H1 (cell line): ENCODE results near the gene IL6R. TPM values are rescaled to one million over a fixed set of nuclear protein-coding genes. Genes with fewer than 3 reads are reported as not detected.

ENCODE experiments used
- CTCF ChIA-PET: fragments of 300-600 bp; sonication (Branson Sonifier 250); formaldehyde crosslinking; loops from one replicate; lab custom pipeline; 2021; ENCODE audit not compliant: partially characterized antibody; lab: Charles Lee
- POLR2A ChIA-PET: fragments of 300-600 bp; sonication (Branson Sonifier 250); formaldehyde crosslinking; loops from one replicate; lab custom pipeline; 2021; ENCODE audit warnings: inconsistent platforms; ENCODE audit not compliant: partially characterized antibody; lab: Charles Lee
- DNase-seq, 2 experiments: peaks; one replicate each; pipeline versions ENCODE4 v3.0.0 to v3.0.0-alpha.2; 2010 to 2022; ENCODE audit warnings: low spot score in 2 of 2, low read depth in 1 of 2, mixed read lengths in 1 of 2
- FAIRE-seq: peaks from 2 replicates; lab custom pipeline; 2011; peaks lifted over from hg19 to GRCh38; lab: Jason Lieb, UNC
- H2AFZ ChIP-seq: 2 replicates; pipeline ENCODE4 v1.8.1; 2012; ENCODE audit warnings: low read length, inconsistent platforms
- H2AK5ac ChIP-seq: 2 replicates; pipeline ENCODE4 v1.6.1; 2013; ENCODE audit warnings: low read depth, low read length
- H2BK120ac ChIP-seq: replicated peaks from 2 replicates; pipeline ENCODE3; 2013; ENCODE audit warnings: low read depth, low read length, inconsistent platforms
- H2BK12ac ChIP-seq: 2 replicates; pipeline ENCODE4 v1.6.1; 2013; ENCODE audit warnings: low read depth, low read length
- H2BK15ac ChIP-seq: 2 replicates; pipeline ENCODE4 v1.6.1; 2013; ENCODE audit warnings: low read length
- H2BK20ac ChIP-seq: 2 replicates; pipeline ENCODE4 v1.6.1; 2013; ENCODE audit warnings: low read length
- H2BK5ac ChIP-seq: 2 replicates; pipeline ENCODE4 v1.6.1; 2013; ENCODE audit warnings: low read depth, low read length
- H3K14ac ChIP-seq: 2 replicates; pipeline ENCODE4 v1.6.1; 2013; ENCODE audit warnings: inconsistent platforms; ENCODE audit not compliant: insufficient read length
- H3K18ac ChIP-seq: 2 replicates; pipeline ENCODE4 v1.6.1; 2013; ENCODE audit warnings: low read length; ENCODE audit errors: extremely low read depth
- H3K23ac ChIP-seq: 2 replicates; pipeline ENCODE4 v1.6.1; 2013; ENCODE audit warnings: inconsistent platforms; ENCODE audit not compliant: insufficient read length
- H3K23me2 ChIP-seq: 2 replicates; pipeline ENCODE4 v1.6.1; 2013; ENCODE audit warnings: low read depth, low read length
- H3K27ac ChIP-seq: 2 replicates; pipeline ENCODE4 v1.6.1; 2011; ENCODE audit warnings: low read depth, low read length, inconsistent platforms
- H3K27me3 ChIP-seq, 4 experiments: replicated peaks in 1 of 4; 1 replicate in 1 of 4; 2 replicates in 3 of 4; pipeline versions ENCODE4 v1.6.1 to v1.8.1; 2011 to 2013; ENCODE audit warnings: low read length in 3 of 4, mild to moderate bottlenecking in 3 of 4, inconsistent platforms in 2 of 4, mixed read lengths in 2 of 4, moderate library complexity in 1 of 4; ENCODE audit not compliant: control insufficient read depth in 3 of 4, insufficient read depth in 3 of 4; ENCODE audit errors: extremely low read depth in 1 of 4
- H3K36me3 ChIP-seq, 4 experiments: 2 replicates each; pipeline versions ENCODE4 v1.6.1 to v1.8.1; 2011 to 2013; ENCODE audit warnings: mild to moderate bottlenecking in 4 of 4, low read length in 3 of 4, moderate library complexity in 2 of 4, control low read depth in 1 of 4, inconsistent platforms in 1 of 4; ENCODE audit not compliant: insufficient read depth in 4 of 4, control insufficient read depth in 2 of 4
- H3K4ac ChIP-seq: replicated peaks from 2 replicates; pipeline ENCODE3; 2013; ENCODE audit warnings: low read length, low read depth, mixed read lengths, inconsistent platforms; ENCODE audit not compliant: insufficient read length
- H3K4me1 ChIP-seq, 4 experiments: replicated peaks in 1 of 4; 1 replicate in 1 of 4; 2 replicates in 3 of 4; pipeline versions ENCODE4 v1.6.1 to v1.8.1; 2011 to 2013; ENCODE audit warnings: low read length in 3 of 4, inconsistent platforms in 2 of 4, mixed read lengths in 1 of 4; ENCODE audit not compliant: insufficient read depth in 4 of 4, control insufficient read depth in 3 of 4
- H3K4me2 ChIP-seq, 2 experiments: 2 replicates each; pipeline versions ENCODE4 v1.6.1 to v1.8.1; 2011 to 2013; ENCODE audit warnings: low read depth in 2 of 2, low read length in 2 of 2, control low read depth in 1 of 2, inconsistent platforms in 1 of 2, mild to moderate bottlenecking in 1 of 2; ENCODE audit not compliant: insufficient read depth in 1 of 2
- H3K4me3 ChIP-seq, 4 experiments: fragments of 200-600, 300-600 bp in 1 of 4; sonication (generic), shearing (Covaris generic), sonication (Bioruptor Twin) in 1 of 4; 2 replicates each; pipeline versions ENCODE4 v1.5.1 to v1.8.1; 2011 to 2016; ENCODE audit warnings: low read length in 4 of 4, low read depth in 3 of 4, control low read depth in 2 of 4, inconsistent platforms in 2 of 4, mild to moderate bottlenecking in 2 of 4, mixed read lengths in 1 of 4, moderate library complexity in 1 of 4; ENCODE audit not compliant: insufficient read depth in 2 of 4; ENCODE audit errors: extremely low read depth in 1 of 4
- H3K56ac ChIP-seq: replicated peaks from 2 replicates; pipeline ENCODE3; 2013; ENCODE audit warnings: low read depth, mild to moderate bottlenecking, mixed read lengths, low read length, inconsistent platforms; ENCODE audit not compliant: insufficient read length
- H3K79me1 ChIP-seq: 2 replicates; pipeline ENCODE4 v1.6.1; 2013; ENCODE audit warnings: low read depth, low read length, control low read depth
- H3K79me2 ChIP-seq, 2 experiments: 2 replicates each; pipeline versions ENCODE4 v1.6.1 to v1.8.1; 2012 to 2013; ENCODE audit warnings: low read length in 2 of 2, mild to moderate bottlenecking in 2 of 2, inconsistent platforms in 1 of 2; ENCODE audit not compliant: insufficient read depth in 2 of 2, control insufficient read depth in 1 of 2
- H3K9ac ChIP-seq, 4 experiments: replicated peaks in 1 of 4; 1 replicate in 1 of 4; 2 replicates in 3 of 4; pipeline versions ENCODE4 v1.6.1 to v1.8.1; 2011 to 2013; ENCODE audit warnings: low read depth in 3 of 4, low read length in 3 of 4, control low read depth in 2 of 4, mild to moderate bottlenecking in 2 of 4, moderate library complexity in 2 of 4, inconsistent platforms in 1 of 4; ENCODE audit errors: extremely low read depth in 1 of 4
- H3K9me3 ChIP-seq, 2 experiments: 2 replicates each; pipeline versions ENCODE4 v1.6.1 to v1.8.1; 2012 to 2013; ENCODE audit warnings: mild to moderate bottlenecking in 2 of 2, moderate library complexity in 2 of 2, control low read depth in 1 of 2, inconsistent platforms in 1 of 2, low read depth in 1 of 2, low read length in 1 of 2, mixed read lengths in 1 of 2; ENCODE audit not compliant: insufficient read depth in 2 of 2
- H4K20me1 ChIP-seq, 2 experiments: replicated peaks in 1 of 2; 2 replicates each; pipeline versions ENCODE3 to v1.8.1; 2011 to 2013; ENCODE audit warnings: inconsistent platforms in 2 of 2, low read length in 2 of 2, mild to moderate bottlenecking in 1 of 2; ENCODE audit not compliant: insufficient read depth in 2 of 2, control insufficient read depth in 1 of 2
- H4K5ac ChIP-seq: 2 replicates; pipeline ENCODE4 v1.6.1; 2013; ENCODE audit warnings: low read length, low read depth, mixed read lengths, inconsistent platforms; ENCODE audit not compliant: insufficient read length
- H4K8ac ChIP-seq: 2 replicates; pipeline ENCODE4 v1.8.0; 2013; ENCODE audit warnings: mild to moderate bottlenecking, moderate library complexity, low read length, inconsistent platforms; ENCODE audit not compliant: insufficient read depth; ENCODE audit errors: extremely low read depth
- H4K91ac ChIP-seq: replicated peaks from 2 replicates; pipeline ENCODE3; 2013; ENCODE audit warnings: low read length, mixed read lengths, inconsistent platforms; ENCODE audit not compliant: insufficient read length
- BCL11A ChIP-seq, 2 experiments: IDR thresholded peaks; one replicate each; pipeline ENCODE4 v1.6.1; 2011; ENCODE audit warnings: low read depth in 2 of 2, low read length in 2 of 2, mild to moderate bottlenecking in 2 of 2
- CREB1 ChIP-seq: IDR thresholded peaks from 2 replicates; pipeline ENCODE4 v1.6.1; 2012; ENCODE audit warnings: inconsistent platforms
- TCF12 ChIP-seq: IDR thresholded peaks from 2 replicates; pipeline ENCODE4 v1.6.1; 2011; ENCODE audit warnings: low read depth, mild to moderate bottlenecking, low read length
- WGBS, 2 experiments: shearing (Covaris generic) in 1 of 2; methylation state at CpG; one replicate each; pipeline versions ENCODE4 v1.1.6 to v1.1.7; 2013 to 2015; ENCODE audit warnings: low lambda C conversion rate in 2 of 2, mixed read lengths in 2 of 2, inconsistent platforms in 1 of 2, low coverage in 1 of 2, missing lambda C conversion rate in 1 of 2; ENCODE audit not compliant: insufficient replicate concordance in 2 of 2, insufficient coverage in 1 of 2, insufficient read length in 1 of 2; ENCODE audit errors: extremely low coverage in 1 of 2, missing lambda C conversion rate in 1 of 2; 5-methylcytosine and 5-hydroxymethylcytosine counted together
- polyA plus RNA-seq, 7 experiments: library from polyadenylated mRNA; depleted of rRNA in 3 of 7; stranded (reverse) in 5 of 7; unstranded in 2 of 7; fragments of >200 nt in 5 of 7; fragments of 200-250 nt in 2 of 7; gene quantifications; 1 replicate in 5 of 7; 2 replicates in 1 of 7; 4 replicates in 1 of 7; pipeline versions ENCODE4 v1.2.1 to v1.2.3, GENCODE V29; 2011 to 2013; ENCODE audit warnings: missing spikeins in 2 of 7, mixed read lengths in 2 of 7
- total RNA-seq: library from RNA; stranded (reverse); fragmentation: NEBNext Ultra II Directional; extraction: Animal tissue kit (Norgen Biotek cat#: 25700); gene quantifications from 2 replicates; pipeline ENCODE4 v1.2.1, GENCODE V29; 2021

Gene IL6R
- total and polyA plus RNA-seq, 2 of the 8 experiments (the other 6 are each of a cell fraction or from before 2014, with no cell fraction given), result 2.3 to 3.0 TPM

DNA sequence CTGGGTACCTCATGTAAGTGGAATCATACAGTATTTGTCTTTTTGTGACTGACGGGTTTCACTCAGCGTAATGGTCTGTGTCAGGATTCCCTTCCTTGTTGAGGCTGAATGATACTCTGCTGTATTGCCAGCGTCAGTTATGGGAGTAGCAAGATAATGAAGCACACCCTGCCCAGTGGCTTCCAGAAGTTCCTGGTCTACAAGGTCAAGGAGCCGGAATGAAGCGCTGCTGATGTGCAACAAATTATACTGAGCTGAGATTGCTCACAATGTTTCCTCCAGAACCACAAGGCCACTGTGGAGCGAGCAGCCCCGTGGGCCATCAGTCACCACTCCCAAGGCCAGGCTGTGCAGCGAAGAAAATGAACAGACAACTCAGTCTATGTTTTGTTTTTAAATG is 72.9 kb downstream of the IL6R start:
- Histone ChIP-seq H2BK5ac (no peak overlapping the region), H2BK20ac (no peak overlapping the region), H2AFZ (0 out of 2 replicates have a peak overlapping the region, but pooled peaks have one; percentile 17), H4K8ac (no peak overlapping the region), H2BK15ac (no peak overlapping the region), H3K79me1 (no peaks in the 10 kb centered on the region), H3K9me3 (no peaks in the 10 kb centered on the region), H4K20me1 (no peaks in the 10 kb centered on the region), H3K36me3 (no peaks in the 10 kb centered on the region), H3K18ac (no peak overlapping the region), H2BK120ac (no peak overlapping the region), H3K4me1 (no peaks in the 10 kb centered on the region; a peak in 1 of 7 replicates), H3K79me2 (no peaks in the 10 kb centered on the region), H4K91ac (no peak overlapping the region), H3K27ac (no peak overlapping the region), H3K4ac (no peak overlapping the region), H3K4me2 (no peak overlapping the region), H3K9ac (no peak overlapping the region), H3K56ac (no peak overlapping the region), H4K5ac (no peak overlapping the region), H2BK12ac (no peak overlapping the region; the same call in 1 of the 2 replicates), H3K4me3 (no peak overlapping the region), H3K27me3 (no peaks in the 10 kb centered on the region), H2AK5ac (no peak overlapping the region), H3K23me2 (no peaks in the 10 kb centered on the region), H3K23ac (no peak overlapping the region), H3K14ac (no peak overlapping the region)
- POLR2A ChIA-PET, result interaction anchor here (0.6 kb wide), 1 partner anchor 264 kb away, joined by 3 read pairs; no protein-coding TSS in a partner anchor
- FAIRE-seq (no peak), DNase-seq (no peak)
- CTCF ChIA-PET, result interaction anchor here (7.5 kb wide), 1 partner anchor 69 kb away, joined by 117 read pairs; no protein-coding TSS in a partner anchor
- 85% methylated on average over 8 of the region's 8 CpGs; no CpG with 5 or more reads in 1 of the 2 experiments for WGBS, 2 experiments
- TF ChIP-seq CREB1 (no peak), TCF12 (no peak), BCL11A (IDR thresholded peaks at IDR 0.05; ENCODE audit: low read depth in 2 of 2, low read length in 2 of 2) (no peak)
